PC-9 (cell line): Measurements from ENCODE around the gene SIRT1. TPM values are rescaled to one million over a fixed set of nuclear protein-coding genes. Genes with fewer than 3 reads are reported as not detected.
A peak's percentile ranks its signal among the peaks of the same experiment; 100 is the strongest.

Experiments used
- BruUV-seq: library from RNA; stranded (reverse); fragments of 400-500 nt; replicated peaks from 2 replicates; lab custom pipeline; 2021; lab: Mats Ljungman, UMichigan
- CTCF ChIA-PET: fragments of 300-600 bp; sonication (Branson Sonifier 250); formaldehyde crosslinking; loops from one replicate; lab custom pipeline; 2022; ENCODE audit warnings: antibody characterized with exemption; lab: Charles Lee
- POLR2A ChIA-PET: fragments of 300-600 bp; sonication (Branson Sonifier 250); formaldehyde crosslinking; loops from one replicate; lab custom pipeline; 2022; ENCODE audit warnings: antibody characterized with exemption; ENCODE audit not compliant: unreplicated experiment; lab: Charles Lee
- DNase-seq, 2 experiments: peaks; one replicate each; pipeline versions ENCODE4 v3.0.0 to v3.0.0-alpha.2; 2015 to 2022; ENCODE audit warnings: mixed read lengths in 1 of 2
- H2AFZ ChIP-seq: fragments of 200-600 bp; sonication (generic); 2 replicates; pipeline ENCODE4 v1.8.1; 2017; ENCODE audit warnings: antibody characterized with exemption
- H3F3A ChIP-seq: fragments of 200-600 bp; sonication (generic); 2 replicates; pipeline ENCODE4 v1.8.1; 2017; ENCODE audit warnings: antibody characterized with exemption, mild to moderate bottlenecking, low read depth; ENCODE audit not compliant: insufficient read depth
- H3K27ac ChIP-seq: fragments of 200-600 bp; sonication (generic); 2 replicates; pipeline ENCODE4 v1.6.1; 2016; ENCODE audit warnings: mixed run types
- H3K27me3 ChIP-seq: fragments of 200-600 bp; sonication (generic); 2 replicates; pipeline ENCODE4 v1.6.1; 2016; ENCODE audit warnings: low read depth, mixed run types; ENCODE audit not compliant: insufficient read depth
- H3K36me3 ChIP-seq: fragments of 200-600 bp; sonication (generic); 2 replicates; pipeline ENCODE4 v1.6.1; 2016; ENCODE audit warnings: low read depth, mixed run types
- H3K4me1 ChIP-seq: fragments of 200-600 bp; sonication (generic); replicated peaks from 2 replicates; pipeline ENCODE4 v1.6.1; 2016; ENCODE audit warnings: mixed run types; ENCODE audit not compliant: insufficient read depth
- H3K4me2 ChIP-seq: fragments of 200-600 bp; sonication (generic); 2 replicates; pipeline ENCODE4 v1.6.1; 2017; ENCODE audit warnings: mixed run types
- H3K4me3 ChIP-seq: fragments of 200-600 bp; sonication (generic); 2 replicates; pipeline ENCODE4 v1.6.1; 2016; ENCODE audit warnings: mixed run types
- H3K79me2 ChIP-seq: fragments of 200-600 bp; sonication (generic); 2 replicates; pipeline ENCODE4 v1.6.1; 2017; ENCODE audit warnings: low read depth, mixed run types
- H3K9me2 ChIP-seq: fragments of 200-600 bp; sonication (generic); 2 replicates; pipeline ENCODE4 v1.8.1; 2017; ENCODE audit warnings: mild to moderate bottlenecking; ENCODE audit not compliant: insufficient read depth
- H3K9me3 ChIP-seq: fragments of 200-600 bp; sonication (generic); 2 replicates; pipeline ENCODE4 v1.8.1; 2016; ENCODE audit warnings: low read depth; ENCODE audit not compliant: insufficient read depth
- H4K20me1 ChIP-seq: fragments of 200-600 bp; sonication (generic); 2 replicates; pipeline ENCODE4 v1.8.1; 2017; ENCODE audit not compliant: insufficient read depth
- CTCF ChIP-seq: fragments of 200-600 bp; sonication (generic); conservative IDR thresholded peaks from 2 replicates; pipeline ENCODE4 v1.6.1; 2017; ENCODE audit warnings: mixed run types, antibody characterized with exemption, mild to moderate bottlenecking, moderate library complexity
- EZH2 ChIP-seq: fragments of 200-600 bp; sonication (generic); IDR thresholded peaks from 2 replicates; pipeline ENCODE4 v1.8.0; 2017; ENCODE audit warnings: antibody characterized with exemption, low read depth
- intact Hi-C: fragments of 100-400 bp; cut with micrococcal nuclease; formaldehyde crosslinking; loops from one replicate; pipeline ENCODE4 v1.10.0; 2022; ENCODE audit not compliant: unreplicated experiment
- total RNA-seq: library from RNA; stranded (reverse); gene quantifications from 2 replicates; pipeline ENCODE4 v1.2.3, GENCODE V29; 2021

The SIRT1 gene
- total RNA-seq, 1 experiment from 2014 or later, result 15.8 TPM

DNA sequence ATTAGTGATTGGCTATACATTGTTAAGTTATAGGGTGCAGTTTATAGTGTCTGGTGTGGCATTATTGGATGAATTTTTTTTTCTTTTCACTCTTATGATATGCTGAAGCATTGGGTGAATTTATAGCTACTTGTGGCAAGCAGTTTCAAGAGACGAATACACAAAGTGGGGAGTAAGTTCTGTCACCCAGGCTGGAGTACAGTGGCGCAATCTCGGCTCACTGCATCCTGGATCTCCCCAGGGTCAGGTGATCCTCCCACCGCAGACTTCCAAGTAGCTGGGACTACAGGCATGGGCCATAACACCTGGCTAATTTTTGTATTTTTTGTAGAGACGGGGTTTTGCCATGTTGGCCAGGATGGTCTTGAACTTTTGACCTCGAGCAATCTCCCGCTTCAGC lies 6.3 kb upstream of the SIRT1 start:
- Histone ChIP-seq H3K36me3 (no peaks in the 10 kb centered on the region), H3K27me3 (no peaks in the 10 kb centered on the region), H3K4me1 (no peaks in the 10 kb centered on the region), H4K20me1 (no peaks in the 10 kb centered on the region), H3K27ac (no peak overlapping the region), H3K9me2 (no peaks in the 10 kb centered on the region), H3K4me3 (no peak overlapping the region), H3K9me3 (no peaks in the 10 kb centered on the region), H3K79me2 (no peaks in the 10 kb centered on the region), H3K4me2 (no peak overlapping the region), H2AFZ (no peak overlapping the region), H3F3A (no peaks in the 10 kb centered on the region)
- ChIA-PET CTCF (interaction anchor here (0.6 kb wide), 4 partner anchors 10 to 425 kb away, joined by 3 to 5 read pairs (median 4); no protein-coding TSS in a partner anchor), POLR2A (no interaction called here)
- no peak for DNase-seq
- intact Hi-C loops, result no loop called here
- no TSS peak for BruUV-seq
- no peak for TF ChIP-seq CTCF
- TF ChIP-seq EZH2, result no peak

- H3K79me2 ChIP-seq, result peaks cover 36% of the 10 kb centered on the region
- CTCF ChIA-PET, result interaction anchor here (0.6 to 1.0 kb wide), 3 partner anchors 28 to 330 kb away, joined by 4 to 11 read pairs (median 6); no protein-coding TSS in a partner anchor
- TF ChIP-seq CTCF (no peak), EZH2 (no peak)
- peak overlapping the region; percentile 92 for H2AFZ ChIP-seq
- intact Hi-C loops, result no loop called here
- H3F3A ChIP-seq, result peaks cover 15% of the 10 kb centered on the region; the same call in 1 of the 2 replicates
- H3K4me3 ChIP-seq, result peak overlapping the region; percentile 70
- no peaks in the 10 kb centered on the region for H3K9me2 ChIP-seq
- no peaks in the 10 kb centered on the region for H3K27me3 ChIP-seq
- peak overlapping the region; percentile 80 for H3K4me2 ChIP-seq
- H3K4me1 ChIP-seq, result peaks cover 17% of the 10 kb centered on the region
- no peaks in the 10 kb centered on the region; the same call in 1 of the 2 replicates for H4K20me1 ChIP-seq
- TSS peak; percentile 86 for BruUV-seq
- peak overlapping the region; percentile 63 for H3K27ac ChIP-seq
- POLR2A ChIA-PET, result interaction anchor here (0.6 to 0.7 kb wide), 6 partner anchors 160 to 523 kb away, joined by 3 to 9 read pairs (median 5); partner anchors contain the start of gene RUFY2
- peaks cover 19% of the 10 kb centered on the region; the same call in 1 of the 2 replicates for H3K36me3 ChIP-seq
- H3K9me3 ChIP-seq, result no peaks in the 10 kb centered on the region
- no peak for DNase-seq
Observed at GRCh38 chr10:67883710-67884312, 645 bp upstream of the SIRT1 start.

DNA sequence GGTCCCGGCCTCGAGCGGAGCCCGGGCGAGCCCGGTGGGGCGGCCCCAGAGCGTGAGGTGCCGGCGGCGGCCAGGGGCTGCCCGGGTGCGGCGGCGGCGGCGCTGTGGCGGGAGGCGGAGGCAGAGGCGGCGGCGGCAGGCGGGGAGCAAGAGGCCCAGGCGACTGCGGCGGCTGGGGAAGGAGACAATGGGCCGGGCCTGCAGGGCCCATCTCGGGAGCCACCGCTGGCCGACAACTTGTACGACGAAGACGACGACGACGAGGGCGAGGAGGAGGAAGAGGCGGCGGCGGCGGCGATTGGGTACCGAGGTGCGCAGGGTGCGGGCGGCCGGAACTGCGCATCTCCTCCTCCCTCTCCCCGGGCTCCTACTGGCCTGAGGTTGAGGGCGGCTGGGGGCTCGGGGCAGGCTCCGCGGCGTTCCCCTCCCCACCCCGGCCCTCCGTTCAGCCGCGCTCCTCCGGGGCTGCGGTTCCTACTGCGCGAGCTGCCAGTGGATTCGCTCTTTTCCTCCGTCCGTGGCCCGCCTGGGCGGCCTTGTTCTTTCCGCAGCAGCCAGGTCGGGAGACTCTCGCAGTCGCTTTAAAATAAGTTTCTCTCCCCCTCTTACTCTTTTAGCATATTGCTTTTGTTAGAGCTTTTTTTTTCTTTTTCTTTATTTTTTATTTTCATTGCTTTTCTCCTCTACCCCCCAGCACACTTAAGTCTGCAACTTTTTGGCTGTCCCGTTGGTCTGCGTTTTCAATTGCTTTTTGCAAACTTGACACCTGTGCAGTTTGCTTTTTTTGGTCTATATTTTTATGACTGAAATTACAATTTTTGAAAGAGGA lies 600 bp downstream of the SIRT1 start:
- Histone ChIP-seq H4K20me1 (no peaks in the 10 kb centered on the region; the same call in 1 of the 2 replicates), H3K4me3 (peak overlapping the region; percentile 70), H3K4me2 (peak overlapping the region; percentile 80), H3K27ac (peak overlapping the region; percentile 63), H3K27me3 (no peaks in the 10 kb centered on the region), H3K4me1 (peaks cover 17% of the 10 kb centered on the region), H3K79me2 (peaks cover 38% of the 10 kb centered on the region), H3K9me3 (no peaks in the 10 kb centered on the region), H2AFZ (peak overlapping the region; percentile 90), H3K36me3 (peaks cover 32% of the 10 kb centered on the region), H3K9me2 (no peaks in the 10 kb centered on the region), H3F3A (peaks cover 15% of the 10 kb centered on the region; the same call in 1 of the 2 replicates)
- ChIA-PET CTCF (interaction anchor here (0.6 to 0.7 kb wide), 2 partner anchors 40 to 105 kb away, joined by 3 to 9 read pairs; no protein-coding TSS in a partner anchor), POLR2A (interaction anchor here (0.5 to 0.7 kb wide), 6 partner anchors 10 to 1566 kb away, joined by 3 to 15 read pairs (median 4); no protein-coding TSS in a partner anchor)
- no TSS peak for BruUV-seq
- TF ChIP-seq EZH2, result no peak
- no peak for TF ChIP-seq CTCF
- peak; percentile 71 to 87 for DNase-seq
- intact Hi-C loops, result no loop called here
